GM18499 (cell line): Measurements from ENCODE around the gene MATN1.

Experiments used
- ATAC-seq: cut with Tn5 transposase; IDR thresholded peaks from one replicate; pipeline ENCODE4 v1.9.1; 2021; ENCODE audit warnings: moderate number of reproducible peaks; ENCODE audit not compliant: insufficient read depth, unreplicated experiment

The MATN1 gene

GRCh38 chr1:30746212-30747032, 23.0 kb upstream of the MATN1 start:
- no peak for ATAC-seq

- no peak for ATAC-seq
Observed at GRCh38 chr1:30745834-30746208, 22.4 kb upstream of the MATN1 start.

GRCh38 chr1:30745156-30745833, 21.9 kb upstream of the MATN1 start:
- no peak for ATAC-seq

- ATAC-seq = no peak
Observed at GRCh38 chr1:30744060-30744756, 20.8 kb upstream of the MATN1 start.

- no peak for ATAC-seq
Observed at GRCh38 chr1:30743584-30744059, 20.2 kb upstream of the MATN1 start.

GRCh38 chr1:30742963-30743559, 19.7 kb upstream of the MATN1 start:
- ATAC-seq = no peak

GRCh38 chr1:30742300-30742962, 19.0 kb upstream of the MATN1 start:
- ATAC-seq = no peak

- no peak for ATAC-seq
Observed at GRCh38 chr1:30741239-30741894, 18.0 kb upstream of the MATN1 start.

GRCh38 chr1:30740251-30741238, 17.2 kb upstream of the MATN1 start:
- ATAC-seq = no peak

- ATAC-seq = no peak
Observed at GRCh38 chr1:30739601-30740000, 16.2 kb upstream of the MATN1 start.

- no peak for ATAC-seq
Observed at GRCh38 chr1:30738715-30739559, 15.6 kb upstream of the MATN1 start.

- ATAC-seq = no peak
Observed at GRCh38 chr1:30738040-30738714, 14.8 kb upstream of the MATN1 start.

GRCh38 chr1:30737357-30738039, 14.1 kb upstream of the MATN1 start:
- no peak for ATAC-seq

- no peak for ATAC-seq
Observed at GRCh38 chr1:30735668-30736498, 12.5 kb upstream of the MATN1 start.

- no peak for ATAC-seq
Observed at GRCh38 chr1:30735124-30735523, 11.7 kb upstream of the MATN1 start.

GRCh38 chr1:30734580-30734979, 11.2 kb upstream of the MATN1 start:
- ATAC-seq = no peak
